ENCODE data around the gene SMG6. TPM values are rescaled to one million over a fixed set of nuclear protein-coding genes. Genes with fewer than 3 reads are reported as not detected.

SMG6 gene
- total RNA-seq, 1 experiment from 2014 or later, result 15.3 TPM

- H3K4me3 ChIP-seq, result no peak overlapping the region
- DNase-seq, result no peak
- no peaks in the 10 kb centered on the region for H3K36me3 ChIP-seq
- H3K9me3 ChIP-seq, result no peaks in the 10 kb centered on the region
- no peaks in the 10 kb centered on the region for H3K27me3 ChIP-seq
Measured at GRCh38 chr17:2230877-2231276, 72.7 kb downstream of the SMG6 start.

- Histone ChIP-seq H3K9me3 (no peaks in the 10 kb centered on the region), H3K4me3 (no peak overlapping the region), H3K36me3 (no peaks in the 10 kb centered on the region), H3K27me3 (no peaks in the 10 kb centered on the region)
- no peak for DNase-seq
Measured at GRCh38 chr17:2227025-2227699, 76.4 kb downstream of the SMG6 start.

- no peaks in the 10 kb centered on the region for H3K27me3 ChIP-seq
- no peak for DNase-seq
- H3K4me3 ChIP-seq, result no peak overlapping the region
- no peaks in the 10 kb centered on the region for H3K36me3 ChIP-seq
- H3K9me3 ChIP-seq, result no peaks in the 10 kb centered on the region
Measured at GRCh38 chr17:2223617-2223927, 80.0 kb downstream of the SMG6 start.

GRCh38 chr17:2222901-2223616 lies 80.5 kb downstream of the SMG6 start:
- no peak overlapping the region for H3K4me3 ChIP-seq
- H3K27me3 ChIP-seq, result no peaks in the 10 kb centered on the region
- no peak for DNase-seq
- no peaks in the 10 kb centered on the region for H3K9me3 ChIP-seq
- H3K36me3 ChIP-seq, result no peaks in the 10 kb centered on the region

GRCh38 chr17:2222301-2222700 lies 81.3 kb downstream of the SMG6 start:
- Histone ChIP-seq H3K36me3 (no peaks in the 10 kb centered on the region), H3K27me3 (no peaks in the 10 kb centered on the region), H3K9me3 (no peaks in the 10 kb centered on the region), H3K4me3 (no peak overlapping the region)
- no peak for DNase-seq

- Histone ChIP-seq H3K4me3 (no peak overlapping the region), H3K9me3 (no peaks in the 10 kb centered on the region), H3K27me3 (no peaks in the 10 kb centered on the region), H3K36me3 (no peaks in the 10 kb centered on the region)
- DNase-seq, result no peak
Measured at GRCh38 chr17:2218426-2218825, 85.2 kb downstream of the SMG6 start.

GRCh38 chr17:2215616-2216364 lies 87.8 kb downstream of the SMG6 start:
- peak; percentile 79 for DNase-seq
- H3K36me3 ChIP-seq, result no peaks in the 10 kb centered on the region
- H3K4me3 ChIP-seq, result no peak overlapping the region; the same call in none of the 2 replicates
- H3K9me3 ChIP-seq, result no peaks in the 10 kb centered on the region
- H3K27me3 ChIP-seq, result no peaks in the 10 kb centered on the region

GRCh38 chr17:2214929-2215615 lies 88.5 kb downstream of the SMG6 start:
- DNase-seq, result no peak
- Histone ChIP-seq H3K4me3 (no peak overlapping the region; the same call in 1 of the 2 replicates), H3K9me3 (no peaks in the 10 kb centered on the region), H3K36me3 (no peaks in the 10 kb centered on the region), H3K27me3 (no peaks in the 10 kb centered on the region)

GRCh38 chr17:2214047-2214928 lies 89.3 kb downstream of the SMG6 start:
- Histone ChIP-seq H3K36me3 (no peaks in the 10 kb centered on the region), H3K27me3 (no peaks in the 10 kb centered on the region), H3K4me3 (no peak overlapping the region), H3K9me3 (no peaks in the 10 kb centered on the region)
- DNase-seq, result no peak

GRCh38 chr17:2213291-2213960 lies 90.2 kb downstream of the SMG6 start:
- peak; percentile 39 for DNase-seq
- Histone ChIP-seq H3K4me3 (no peak overlapping the region), H3K27me3 (no peaks in the 10 kb centered on the region), H3K36me3 (no peaks in the 10 kb centered on the region), H3K9me3 (no peaks in the 10 kb centered on the region)

GRCh38 chr17:2212400-2212981 lies 91.1 kb downstream of the SMG6 start:
- H3K36me3 ChIP-seq, result no peaks in the 10 kb centered on the region
- no peaks in the 10 kb centered on the region for H3K27me3 ChIP-seq
- DNase-seq, result peak; percentile 64
- no peak overlapping the region for H3K4me3 ChIP-seq
- no peaks in the 10 kb centered on the region for H3K9me3 ChIP-seq

- no peaks in the 10 kb centered on the region for H3K27me3 ChIP-seq
- no peaks in the 10 kb centered on the region for H3K9me3 ChIP-seq
- H3K4me3 ChIP-seq, result no peak overlapping the region
- no peak for DNase-seq
- no peaks in the 10 kb centered on the region for H3K36me3 ChIP-seq
Measured at GRCh38 chr17:2211661-2212399, 91.8 kb downstream of the SMG6 start.

- no peaks in the 10 kb centered on the region for H3K36me3 ChIP-seq
- no peak for DNase-seq
- H3K9me3 ChIP-seq, result no peaks in the 10 kb centered on the region
- no peak overlapping the region for H3K4me3 ChIP-seq
- H3K27me3 ChIP-seq, result no peaks in the 10 kb centered on the region
Measured at GRCh38 chr17:2210726-2211125, 92.9 kb downstream of the SMG6 start.

GRCh38 chr17:2207815-2208515 lies 95.6 kb downstream of the SMG6 start:
- Histone ChIP-seq H3K36me3 (no peaks in the 10 kb centered on the region), H3K4me3 (no peak overlapping the region), H3K27me3 (no peaks in the 10 kb centered on the region), H3K9me3 (no peaks in the 10 kb centered on the region)
- no peak for DNase-seq
